GM19455 (cell line): ENCODE results near the gene LPAR1.

Experiments used
- ATAC-seq: cut with Tn5 transposase; IDR thresholded peaks from one replicate; pipeline ENCODE4 v1.9.1; 2021; ENCODE audit not compliant: unreplicated experiment

The LPAR1 gene

GRCh38 chr9:110922145-110922544 lies 116.1 kb downstream of the LPAR1 start:
- ATAC-seq, result no peak

- no peak for ATAC-seq
These were observed 116.6 kb downstream of the LPAR1 start for GRCh38 chr9:110921705-110922104.

GRCh38 chr9:110919609-110920008 lies 118.7 kb downstream of the LPAR1 start:
- no peak for ATAC-seq

- no peak for ATAC-seq
These were observed 119.2 kb downstream of the LPAR1 start for GRCh38 chr9:110919050-110919435.

- no peak for ATAC-seq
These were observed 119.8 kb downstream of the LPAR1 start for GRCh38 chr9:110918316-110919049.

- ATAC-seq, result no peak
These were observed 121.9 kb downstream of the LPAR1 start for GRCh38 chr9:110916403-110916802.

- no peak for ATAC-seq
These were observed 125.6 kb downstream of the LPAR1 start for GRCh38 chr9:110912419-110913291.

GRCh38 chr9:110911659-110912418 lies 126.4 kb downstream of the LPAR1 start:
- no peak for ATAC-seq

GRCh38 chr9:110908894-110909293 lies 129.4 kb downstream of the LPAR1 start:
- no peak for ATAC-seq

GRCh38 chr9:110900917-110901316 lies 137.4 kb downstream of the LPAR1 start:
- no peak for ATAC-seq

- no peak for ATAC-seq
These were observed 137.8 kb downstream of the LPAR1 start for GRCh38 chr9:110900456-110900855.

- no peak for ATAC-seq
These were observed 139.4 kb downstream of the LPAR1 start for GRCh38 chr9:110898866-110899265.

GRCh38 chr9:110898358-110898757 lies 139.9 kb downstream of the LPAR1 start:
- no peak for ATAC-seq

GRCh38 chr9:110897943-110898342 lies 140.3 kb downstream of the LPAR1 start:
- no peak for ATAC-seq

GRCh38 chr9:110895147-110895905 lies 142.9 kb downstream of the LPAR1 start:
- no peak for ATAC-seq

GRCh38 chr9:110894731-110895130 lies 143.5 kb downstream of the LPAR1 start:
- ATAC-seq, result no peak

- ATAC-seq, result no peak
These were observed 145.6 kb downstream of the LPAR1 start for GRCh38 chr9:110892689-110893088.

- no peak for ATAC-seq
These were observed 146.5 kb downstream of the LPAR1 start for GRCh38 chr9:110891760-110892159.

GRCh38 chr9:110890416-110890815 lies 147.9 kb downstream of the LPAR1 start:
- no peak for ATAC-seq

GRCh38 chr9:110887276-110887675 lies 151.0 kb downstream of the LPAR1 start:
- no peak for ATAC-seq

- no peak for ATAC-seq
These were observed 151.4 kb downstream of the LPAR1 start for GRCh38 chr9:110886832-110887231.
